ENCODE data around the gene ADAMTS2. TPM values are rescaled to one million over a fixed set of nuclear protein-coding genes. Genes with fewer than 3 reads are reported as not detected.

ADAMTS2 gene
- total RNA-seq (2022) (not detected in 2 replicates), Bru-seq, nascent RNA (not detected), BruChase-seq, experiment 1, labeled RNA remaining after a 6-hour chase (not detected), BruChase-seq, experiment 2, labeled RNA remaining after a 2-hour chase (percentile 0 among the genes with signal in this experiment)
- long read RNA-seq: 0 reads

- BruUV-seq (replicated peaks): no TSS peak
- Mint-ChIP-seq H3K4me3 (ENCODE audit: low read depth, unreplicated experiment) (no peak within 1 kb of the TSS), H3K9me3 (ENCODE audit: low read depth, unreplicated experiment) (peaks cover 3% of the 10 kb centered on the region), H3K27me3 (ENCODE audit: unreplicated experiment) (peaks cover 74% of the 10 kb centered on the region), H3K4me1 (ENCODE audit: low read depth, unreplicated experiment) (no peaks in the 10 kb centered on the region), H3K27ac (ENCODE audit: unreplicated experiment) (no peak within 1 kb of the TSS), H3K36me3 (ENCODE audit: insufficient read depth, unreplicated experiment) (no peaks in the 10 kb centered on the region)
- CTCF ChIA-PET: no interaction called here
- no peak for TF ChIP-seq CTCF (IDR thresholded peaks at IDR 0.05; ENCODE audit: unreplicated experiment)
- intact Hi-C loops (cut with micrococcal nuclease; ENCODE audit: unreplicated experiment): no loop called here
- no peak for DNase-seq
These were observed at the start of gene ADAMTS2 for GRCh38 chr5:179345433-179346321. Gene ADAMTS2 (minus strand): TSS chr5:179345461. CDS start chr5:179345328, 133 bp downstream.

- Mint-ChIP-seq H3K27ac (ENCODE audit: unreplicated experiment) (no peak overlapping the region), H3K36me3 (ENCODE audit: insufficient read depth, unreplicated experiment) (no peaks in the 10 kb centered on the region), H3K4me1 (ENCODE audit: low read depth, unreplicated experiment) (no peaks in the 10 kb centered on the region), H3K27me3 (ENCODE audit: unreplicated experiment) (no peaks in the 10 kb centered on the region), H3K4me3 (ENCODE audit: low read depth, unreplicated experiment) (no peak overlapping the region), H3K9me3 (ENCODE audit: low read depth, unreplicated experiment) (peaks cover 26% of the 10 kb centered on the region)
- CTCF ChIA-PET: no interaction called here
- BruUV-seq (replicated peaks): no TSS peak
- no peak for TF ChIP-seq CTCF (IDR thresholded peaks at IDR 0.05; ENCODE audit: unreplicated experiment)
- no peak for DNase-seq
- intact Hi-C loops (cut with micrococcal nuclease; ENCODE audit: unreplicated experiment): no loop called here
These were observed 47.8 kb upstream of the ADAMTS2 start for GRCh38 chr5:179393078-179393477.

- Mint-ChIP-seq H3K4me3 (ENCODE audit: low read depth, unreplicated experiment) (no peak overlapping the region), H3K27me3 (ENCODE audit: unreplicated experiment) (no peaks in the 10 kb centered on the region), H3K27ac (ENCODE audit: unreplicated experiment) (no peak overlapping the region), H3K4me1 (ENCODE audit: low read depth, unreplicated experiment) (no peaks in the 10 kb centered on the region), H3K9me3 (ENCODE audit: low read depth, unreplicated experiment) (peaks cover 21% of the 10 kb centered on the region), H3K36me3 (ENCODE audit: insufficient read depth, unreplicated experiment) (no peaks in the 10 kb centered on the region)
- CTCF ChIA-PET: interaction anchor here (0.6 kb wide), 1 partner anchor 13 kb away, joined by 3 read pairs; no protein-coding TSS in a partner anchor
- intact Hi-C loops (cut with micrococcal nuclease; ENCODE audit: unreplicated experiment): no loop called here
- TF ChIP-seq CTCF (IDR thresholded peaks at IDR 0.05; ENCODE audit: unreplicated experiment): no peak
- no peak for DNase-seq
- BruUV-seq (replicated peaks): no TSS peak
These were observed 42.2 kb upstream of the ADAMTS2 start for GRCh38 chr5:179387151-179388110.

- intact Hi-C loops (cut with micrococcal nuclease; ENCODE audit: unreplicated experiment): no loop called here
- CTCF ChIA-PET: no interaction called here
- TF ChIP-seq CTCF (IDR thresholded peaks at IDR 0.05; ENCODE audit: unreplicated experiment): no peak
- H3K27ac Mint-ChIP-seq (ENCODE audit: unreplicated experiment): no peak overlapping the region
- H3K4me1 Mint-ChIP-seq (ENCODE audit: low read depth, unreplicated experiment): no peaks in the 10 kb centered on the region
- H3K9me3 Mint-ChIP-seq (ENCODE audit: low read depth, unreplicated experiment): peaks cover 21% of the 10 kb centered on the region
- no peak overlapping the region for H3K4me3 Mint-ChIP-seq (ENCODE audit: low read depth, unreplicated experiment)
- H3K27me3 Mint-ChIP-seq (ENCODE audit: unreplicated experiment): no peaks in the 10 kb centered on the region
- no peak for DNase-seq
- no TSS peak for BruUV-seq (replicated peaks)
- no peaks in the 10 kb centered on the region for H3K36me3 Mint-ChIP-seq (ENCODE audit: insufficient read depth, unreplicated experiment)
These were observed 40.7 kb upstream of the ADAMTS2 start for GRCh38 chr5:179385914-179386313.
